ENCODE measurements around the gene SGF29.
"Not testable (repeated sequence)": the region's sequence is repeated elsewhere in the genome, so short reads cannot be mapped to it uniquely, and the experiment has no call there.

Gene SGF29

GRCh38 chr16:28566233-28566925, 12.7 kb downstream of the SGF29 start:
- not testable (repeated sequence) for DNase-seq (ENCODE audit: low read depth)

- no peak for DNase-seq (ENCODE audit: low read depth)
These were observed 13.6 kb downstream of the SGF29 start for GRCh38 chr16:28567292-28567691.

GRCh38 chr16:28569021-28569420, 15.3 kb downstream of the SGF29 start:
- peak; percentile 36 for DNase-seq (ENCODE audit: low read depth)

- no peak for DNase-seq (ENCODE audit: low read depth)
These were observed 16.4 kb downstream of the SGF29 start for GRCh38 chr16:28569968-28570752.

DNA sequence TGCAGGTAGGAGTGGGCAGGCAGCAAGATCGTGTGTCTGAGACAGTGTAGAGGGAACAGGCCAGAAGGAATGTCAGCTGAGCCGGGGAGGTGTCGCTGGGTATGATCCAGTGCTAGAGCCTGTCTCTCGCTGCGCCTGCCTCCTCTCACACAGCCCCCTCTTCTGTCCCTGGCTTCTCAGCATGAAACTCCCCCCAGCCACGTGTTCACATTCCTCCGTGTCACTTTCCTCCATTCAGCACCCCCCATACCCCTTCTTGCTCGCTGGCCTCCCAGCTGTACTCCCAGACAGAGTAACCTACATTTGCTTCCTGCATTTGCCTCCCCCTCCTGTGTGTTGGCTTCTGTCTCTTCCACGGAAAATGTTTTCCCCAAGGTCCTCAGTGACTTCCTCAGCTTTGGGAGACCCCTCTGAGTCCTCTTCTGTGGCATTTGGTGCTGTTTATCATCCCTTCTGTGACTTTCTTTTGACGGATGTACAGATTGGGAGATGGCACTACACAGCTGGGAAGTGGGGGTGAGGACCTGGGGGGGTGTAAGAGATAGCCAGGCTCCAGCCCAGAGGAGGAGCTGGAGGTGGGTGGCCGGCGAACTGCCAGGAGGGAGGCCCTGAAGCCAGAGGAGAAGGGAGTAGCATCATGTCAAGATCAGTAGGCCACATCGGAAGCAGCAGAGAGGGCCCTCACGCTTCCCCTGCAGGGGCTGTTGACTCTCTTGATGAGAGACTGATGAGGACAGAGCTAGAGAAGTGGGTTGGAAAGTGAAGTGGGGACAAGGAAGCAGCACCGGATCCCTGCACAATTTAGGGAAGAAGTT, 19.2 kb downstream of the SGF29 start:
- DNase-seq (ENCODE audit: low read depth), result no peak

DNA sequence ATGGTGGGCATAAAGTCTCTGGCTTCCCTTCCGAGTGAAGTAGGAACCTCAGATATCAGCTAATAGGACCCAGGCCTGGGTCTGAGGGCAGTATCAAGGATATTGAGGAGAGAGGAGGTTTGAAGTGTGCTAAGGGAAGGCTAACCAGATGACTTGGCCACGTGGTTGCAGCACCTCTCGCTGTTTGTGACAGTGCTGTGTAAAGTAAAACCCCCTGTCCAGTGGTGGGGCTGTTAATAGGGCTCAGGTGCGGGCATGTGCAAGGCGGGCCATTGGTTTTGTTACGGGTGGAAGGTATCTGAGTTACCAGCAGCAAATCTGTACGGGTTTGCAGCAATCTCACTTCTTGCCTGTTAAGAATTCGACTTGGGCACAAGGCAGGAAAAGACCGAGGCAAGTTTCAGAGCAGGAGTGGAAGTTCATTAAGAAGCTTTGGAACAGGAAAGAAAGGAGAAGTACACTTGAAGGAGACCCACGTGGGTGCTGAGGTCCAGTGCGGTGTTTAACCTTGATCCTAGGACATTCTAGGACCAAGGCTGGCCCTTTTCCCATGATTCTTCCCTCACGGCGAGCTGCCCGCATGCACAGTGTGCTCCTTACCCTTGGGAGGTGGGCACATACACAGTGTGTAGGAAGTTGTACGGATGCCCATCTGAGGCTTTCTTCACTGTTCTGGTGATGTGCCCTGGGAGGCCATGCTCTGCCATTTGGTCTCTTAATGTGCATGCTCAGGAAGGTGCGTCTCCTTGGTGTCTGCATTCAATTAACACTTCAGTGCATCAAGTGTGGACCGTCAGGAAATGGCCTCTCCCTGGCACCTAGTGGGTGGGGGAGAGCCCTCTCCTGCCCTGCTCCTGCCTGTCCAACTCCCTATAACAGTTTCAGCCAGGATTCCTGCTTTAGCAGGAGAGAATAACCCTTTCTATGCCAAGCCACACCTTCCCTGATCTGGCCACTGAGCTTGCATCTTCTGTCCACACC, 20.3 kb downstream of the SGF29 start:
- no peak for DNase-seq (ENCODE audit: low read depth)

- no peak for DNase-seq (ENCODE audit: low read depth)
These were observed 21.2 kb downstream of the SGF29 start for GRCh38 chr16:28574925-28575324.

- no peak for DNase-seq (ENCODE audit: low read depth)
These were observed 21.9 kb downstream of the SGF29 start for GRCh38 chr16:28575446-28576109.

- no peak for DNase-seq (ENCODE audit: low read depth)
These were observed 27.1 kb downstream of the SGF29 start for GRCh38 chr16:28580726-28581315.

- no peak for DNase-seq (ENCODE audit: low read depth)
These were observed 32.0 kb downstream of the SGF29 start for GRCh38 chr16:28585674-28586073.

DNA sequence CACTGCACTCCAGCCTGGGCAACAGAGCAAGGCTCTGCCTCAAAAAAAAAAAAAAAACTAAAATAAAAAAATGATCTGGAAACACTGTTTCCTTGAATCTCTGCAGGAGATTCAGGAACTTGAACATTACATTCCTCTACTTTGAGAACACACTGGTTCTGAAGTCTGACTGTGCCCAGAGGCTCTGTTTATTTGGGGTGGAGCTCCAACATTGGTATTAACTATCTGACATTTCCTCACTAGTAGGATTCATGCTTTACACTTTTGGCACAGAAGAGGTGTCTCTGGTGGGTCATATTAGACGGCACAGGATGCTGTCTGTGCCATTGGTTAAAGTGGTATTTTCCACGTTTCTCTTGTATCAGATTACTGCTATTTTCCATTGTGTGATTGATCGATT, 32.7 kb downstream of the SGF29 start:
- no peak for DNase-seq (ENCODE audit: low read depth)

DNA sequence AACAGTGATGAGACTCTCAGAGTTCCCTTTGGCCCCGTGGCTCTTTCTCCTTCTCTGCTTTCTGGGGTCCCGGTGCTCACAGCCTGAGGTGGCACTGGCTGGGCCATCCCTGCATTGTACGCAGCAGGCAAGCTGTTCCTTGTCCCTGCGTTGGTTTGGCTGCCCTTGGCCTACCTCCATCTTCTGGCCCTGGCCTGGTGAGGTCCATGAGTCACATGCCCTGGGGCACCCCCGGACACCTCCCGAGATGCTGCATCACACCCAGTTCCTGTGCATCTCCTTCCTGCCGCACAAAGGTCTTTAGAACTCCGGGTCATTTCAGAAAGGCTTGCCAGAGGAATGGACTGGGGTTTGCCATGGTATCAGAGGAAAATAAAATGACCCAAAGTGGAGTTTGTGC, 33.7 kb downstream of the SGF29 start:
- peak; percentile 93 for DNase-seq (ENCODE audit: low read depth)

DNA sequence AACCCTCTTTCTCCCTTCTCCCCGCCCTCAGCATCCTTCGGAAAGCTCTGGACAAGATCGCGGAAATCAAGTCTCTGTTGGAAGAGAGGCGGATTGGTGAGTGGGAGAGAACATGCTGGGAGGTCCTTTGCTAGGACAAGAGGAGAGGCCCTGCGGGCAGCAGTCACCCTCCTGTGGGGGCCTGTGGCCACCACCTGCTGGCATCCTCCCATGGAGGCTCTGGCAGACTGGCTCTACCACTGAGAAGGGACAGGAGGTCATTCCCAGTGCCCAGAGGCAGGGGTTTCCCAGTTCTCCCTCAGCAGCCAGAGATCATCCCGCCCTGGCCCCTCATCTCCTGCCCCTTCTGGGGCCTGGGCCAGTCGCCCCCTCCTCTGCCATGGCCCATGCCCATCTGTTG, 35.3 kb downstream of the SGF29 start:
- no peak for DNase-seq (ENCODE audit: low read depth)

- no peak for DNase-seq (ENCODE audit: low read depth)
These were observed 36.2 kb downstream of the SGF29 start for GRCh38 chr16:28589930-28590329.

DNA sequence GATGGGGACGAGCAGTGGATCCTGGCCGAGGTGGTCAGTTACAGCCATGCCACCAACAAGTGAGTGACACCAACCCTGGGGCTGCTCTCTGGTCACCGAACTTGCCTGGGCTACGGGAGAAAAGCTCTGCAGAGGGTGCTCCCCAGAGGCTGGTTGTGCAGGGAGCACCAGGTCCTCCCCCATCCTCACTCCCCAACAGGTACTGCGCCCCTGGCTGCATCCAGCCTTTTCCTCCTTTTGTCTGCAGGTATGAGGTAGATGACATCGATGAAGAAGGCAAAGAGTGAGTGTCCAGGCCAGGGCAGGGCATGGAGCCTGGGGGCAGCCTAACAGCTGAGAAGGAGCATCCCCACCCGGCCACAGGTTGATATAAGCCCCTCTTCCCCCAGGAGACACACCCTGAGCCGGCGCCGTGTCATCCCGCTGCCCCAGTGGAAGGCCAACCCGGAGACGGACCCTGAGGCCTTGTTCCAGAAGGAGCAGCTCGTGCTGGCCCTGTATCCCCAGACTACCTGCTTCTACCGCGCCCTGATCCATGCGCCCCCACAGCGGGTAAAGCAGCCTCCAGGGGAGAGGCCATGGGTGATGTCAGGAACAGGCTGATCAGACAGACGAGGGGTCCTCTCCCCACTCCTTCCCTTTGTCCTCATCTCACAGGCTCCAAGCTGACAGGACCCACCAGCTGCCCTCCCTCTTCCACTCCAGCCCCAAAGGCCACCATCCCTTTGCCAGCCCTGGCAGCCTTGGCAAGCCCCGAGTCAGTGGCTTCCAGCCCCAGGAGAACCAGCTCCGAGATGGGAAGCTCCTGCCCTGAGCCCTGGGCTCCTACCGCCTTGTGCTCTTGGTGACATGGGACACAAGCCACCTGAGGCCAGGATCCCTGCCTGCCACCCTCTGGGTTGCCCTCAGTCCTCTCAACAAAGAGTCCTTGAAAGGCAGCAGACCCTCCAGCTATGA, 36.9 kb downstream of the SGF29 start:
- no peak for DNase-seq (ENCODE audit: low read depth)

- no peak for DNase-seq (ENCODE audit: low read depth)
These were observed 37.6 kb downstream of the SGF29 start for GRCh38 chr16:28591355-28591754.

GRCh38 chr16:28592511-28592910, 38.8 kb downstream of the SGF29 start:
- DNase-seq (ENCODE audit: low read depth), result no peak

DNA sequence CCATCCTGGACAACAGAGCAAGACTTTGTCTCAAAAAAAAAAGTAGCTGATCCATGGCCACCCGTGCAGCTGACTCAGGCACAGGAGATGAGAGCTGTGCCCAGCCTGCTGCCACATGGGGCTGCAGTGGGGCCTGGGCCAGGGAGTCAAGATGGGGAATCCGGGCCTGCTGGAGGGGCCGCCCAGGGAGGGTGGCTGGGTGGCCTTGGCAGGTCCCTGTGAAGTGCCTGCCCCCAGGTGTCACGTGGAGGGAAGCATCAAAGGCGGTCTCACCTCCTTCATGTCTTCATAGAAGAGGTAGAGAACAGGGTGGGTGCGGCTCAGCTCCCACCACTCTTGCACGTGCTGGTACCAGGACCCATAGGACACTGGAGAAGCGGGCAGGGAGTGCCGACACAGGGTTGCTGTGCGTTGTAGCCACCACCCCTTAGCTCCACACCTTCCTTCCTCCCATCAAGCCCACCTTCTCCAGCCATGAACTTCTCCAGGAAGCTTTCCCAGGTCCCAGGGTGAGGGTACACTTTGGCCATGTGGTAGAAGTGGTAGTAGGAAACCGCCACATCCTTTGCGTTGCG, 39.3 kb downstream of the SGF29 start:
- no peak for DNase-seq (ENCODE audit: low read depth)

- not testable (repeated sequence) for DNase-seq (ENCODE audit: low read depth)
These were observed 41.7 kb downstream of the SGF29 start for GRCh38 chr16:28595451-28595850.

All from ELR (cell line).